ENCODE results near the gene IL36B.
"Not testable (repeated sequence)": the region's sequence is repeated elsewhere in the genome, so short reads cannot be mapped to it uniquely, and the experiment has no call there.

The IL36B gene

GRCh38 chr2:113098041-113098440, 45.4 kb upstream of the IL36B start:
- TF ChIP-seq CTCF (IDR thresholded peaks at IDR 0.05; ENCODE audit: low read depth, low read length, poor library complexity, severe bottlenecking) (no peak), EZH2phosphoT487 (IDR thresholded peaks at IDR 0.05; ENCODE audit: borderline replicate concordance, low read length) (no peak)
- no peak overlapping the region for H3K27ac ChIP-seq (ENCODE audit: low read depth, low read length)
- H3F3A ChIP-seq (ENCODE audit: control insufficient read depth, insufficient read depth), result no peaks in the 10 kb centered on the region
- no peaks in the 10 kb centered on the region for H3K36me3 ChIP-seq (ENCODE audit: control insufficient read depth, low read length)
- H3K27me3 ChIP-seq (ENCODE audit: control insufficient read depth, low read length), result no peaks in the 10 kb centered on the region; the same call in 1 of the 2 replicates
- no peak overlapping the region for H3K4me2 ChIP-seq (ENCODE audit: low read length)
- H3K9me2 ChIP-seq (replicated peaks; ENCODE audit: control insufficient read depth, low read length), result no peaks in the 10 kb centered on the region
- H3K9me3 ChIP-seq (ENCODE audit: control insufficient read depth, insufficient read depth, low read length), result no peaks in the 10 kb centered on the region
- no peaks in the 10 kb centered on the region for H3K4me1 ChIP-seq (ENCODE audit: control insufficient read depth, low read length)
- H3K4me3 ChIP-seq (ENCODE audit: low read length), result no peak overlapping the region
- H4K20me1 ChIP-seq (ENCODE audit: control insufficient read depth, insufficient read depth, low read depth, low read length), result no peaks in the 10 kb centered on the region
- H3K79me2 ChIP-seq (ENCODE audit: control insufficient read depth, low read length), result no peaks in the 10 kb centered on the region

- H3K36me3 ChIP-seq (ENCODE audit: control insufficient read depth, low read length); H3K9me3 ChIP-seq (ENCODE audit: control insufficient read depth, insufficient read depth, low read length); H3K9me2 ChIP-seq (replicated peaks; ENCODE audit: control insufficient read depth, low read length); H3K4me3 ChIP-seq (ENCODE audit: low read length); H3K27me3 ChIP-seq (ENCODE audit: control insufficient read depth, low read length); H3K27ac ChIP-seq (ENCODE audit: low read depth, low read length); H4K20me1 ChIP-seq (ENCODE audit: control insufficient read depth, insufficient read depth, low read depth, low read length); H3F3A ChIP-seq (ENCODE audit: control insufficient read depth, insufficient read depth); H3K4me2 ChIP-seq (ENCODE audit: low read length); H3K79me2 ChIP-seq (ENCODE audit: control insufficient read depth, low read length); H3K4me1 ChIP-seq (ENCODE audit: control insufficient read depth, low read length): not testable (repeated sequence)
These were observed 44.4 kb upstream of the IL36B start for GRCh38 chr2:113096842-113097618.

- H3K9me2 ChIP-seq (replicated peaks; ENCODE audit: control insufficient read depth, low read length); H3K4me1 ChIP-seq (ENCODE audit: control insufficient read depth, low read length); H3K27ac ChIP-seq (ENCODE audit: low read depth, low read length); H3K4me2 ChIP-seq (ENCODE audit: low read length); H3K79me2 ChIP-seq (ENCODE audit: control insufficient read depth, low read length); H3K27me3 ChIP-seq (ENCODE audit: control insufficient read depth, low read length); H3F3A ChIP-seq (ENCODE audit: control insufficient read depth, insufficient read depth); H3K4me3 ChIP-seq (ENCODE audit: low read length); H3K9me3 ChIP-seq (ENCODE audit: control insufficient read depth, insufficient read depth, low read length); H3K36me3 ChIP-seq (ENCODE audit: control insufficient read depth, low read length); H4K20me1 ChIP-seq (ENCODE audit: control insufficient read depth, insufficient read depth, low read depth, low read length): not testable (repeated sequence)
These were observed 43.6 kb upstream of the IL36B start for GRCh38 chr2:113096306-113096705.

- H3K27ac ChIP-seq (ENCODE audit: low read depth, low read length), result no peak overlapping the region
- H3K4me3 ChIP-seq (ENCODE audit: low read length), result no peak overlapping the region
- H3K9me2 ChIP-seq (replicated peaks; ENCODE audit: control insufficient read depth, low read length), result no peaks in the 10 kb centered on the region
- no peaks in the 10 kb centered on the region for H3K36me3 ChIP-seq (ENCODE audit: control insufficient read depth, low read length)
- no peaks in the 10 kb centered on the region for H3K79me2 ChIP-seq (ENCODE audit: control insufficient read depth, low read length)
- H3K27me3 ChIP-seq (ENCODE audit: control insufficient read depth, low read length), result peaks cover 24% of the 10 kb centered on the region
- no peaks in the 10 kb centered on the region for H3K9me3 ChIP-seq (ENCODE audit: control insufficient read depth, insufficient read depth, low read length)
- H3F3A ChIP-seq (ENCODE audit: control insufficient read depth, insufficient read depth), result no peaks in the 10 kb centered on the region
- no peak overlapping the region for H3K4me2 ChIP-seq (ENCODE audit: low read length)
- TF ChIP-seq EZH2phosphoT487 (IDR thresholded peaks at IDR 0.05; ENCODE audit: borderline replicate concordance, low read length), result no peak
- no peak for TF ChIP-seq CTCF (IDR thresholded peaks at IDR 0.05; ENCODE audit: low read depth, low read length, poor library complexity, severe bottlenecking)
- H4K20me1 ChIP-seq (ENCODE audit: control insufficient read depth, insufficient read depth, low read depth, low read length), result no peaks in the 10 kb centered on the region
- H3K4me1 ChIP-seq (ENCODE audit: control insufficient read depth, low read length), result no peaks in the 10 kb centered on the region
These were observed 40.9 kb upstream of the IL36B start for GRCh38 chr2:113093613-113093977.

All from DOHH2 (cell line).